Subcutaneous adipose tissue (tissue), 4 donors: Measurements from ENCODE around the gene WDR6. TPM values are rescaled to one million over a fixed set of nuclear protein-coding genes. Genes with fewer than 3 reads are reported as not detected.

ENCODE experiments used
- total RNA-seq, 4 donors: library from RNA; depleted of rRNA; stranded (reverse); fragments of >200 nt; gene quantifications; one replicate each; pipeline ENCODE4 v1.1.0, GENCODE V29; 2016
- TF ChIP-seq, protein P1 (sequence below): fragments of 450-650 bp; IDR thresholded peaks from one replicate; pipeline ENCODE4 v1.5.1; 2016; ENCODE audit warnings: low read depth, mild to moderate bottlenecking, control low read depth, antibody characterized with exemption, moderate library complexity

The WDR6 gene
- total RNA-seq, 4 donors from 2014 or later, result 23.8 to 60.2 (median 56.0) TPM

DNA sequence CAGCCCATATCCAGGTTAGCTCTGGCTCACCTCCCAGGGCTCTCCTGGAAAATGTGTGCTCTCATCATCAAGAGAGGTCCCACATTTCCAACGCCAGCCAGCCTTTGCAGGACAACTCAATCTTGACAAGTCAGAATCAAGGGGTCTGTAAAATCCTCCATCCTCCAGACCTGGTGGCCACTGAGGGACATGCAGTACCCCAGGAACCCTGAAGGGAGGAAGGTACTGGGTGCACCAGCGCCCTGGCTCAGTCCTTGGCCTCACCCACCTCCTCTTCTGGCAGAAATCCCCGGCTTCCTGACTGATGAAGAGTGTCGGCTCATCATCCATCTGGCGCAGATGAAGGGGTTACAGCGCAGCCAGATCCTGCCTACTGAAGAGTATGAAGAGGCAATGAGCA, 6.0 kb upstream of the WDR6 start:
- TF ChIP-seq, protein P1, sequence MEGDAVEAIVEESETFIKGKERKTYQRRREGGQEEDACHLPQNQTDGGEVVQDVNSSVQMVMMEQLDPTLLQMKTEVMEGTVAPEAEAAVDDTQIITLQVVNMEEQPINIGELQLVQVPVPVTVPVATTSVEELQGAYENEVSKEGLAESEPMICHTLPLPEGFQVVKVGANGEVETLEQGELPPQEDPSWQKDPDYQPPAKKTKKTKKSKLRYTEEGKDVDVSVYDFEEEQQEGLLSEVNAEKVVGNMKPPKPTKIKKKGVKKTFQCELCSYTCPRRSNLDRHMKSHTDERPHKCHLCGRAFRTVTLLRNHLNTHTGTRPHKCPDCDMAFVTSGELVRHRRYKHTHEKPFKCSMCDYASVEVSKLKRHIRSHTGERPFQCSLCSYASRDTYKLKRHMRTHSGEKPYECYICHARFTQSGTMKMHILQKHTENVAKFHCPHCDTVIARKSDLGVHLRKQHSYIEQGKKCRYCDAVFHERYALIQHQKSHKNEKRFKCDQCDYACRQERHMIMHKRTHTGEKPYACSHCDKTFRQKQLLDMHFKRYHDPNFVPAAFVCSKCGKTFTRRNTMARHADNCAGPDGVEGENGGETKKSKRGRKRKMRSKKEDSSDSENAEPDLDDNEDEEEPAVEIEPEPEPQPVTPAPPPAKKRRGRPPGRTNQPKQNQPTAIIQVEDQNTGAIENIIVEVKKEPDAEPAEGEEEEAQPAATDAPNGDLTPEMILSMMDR, result no peak

DNA sequence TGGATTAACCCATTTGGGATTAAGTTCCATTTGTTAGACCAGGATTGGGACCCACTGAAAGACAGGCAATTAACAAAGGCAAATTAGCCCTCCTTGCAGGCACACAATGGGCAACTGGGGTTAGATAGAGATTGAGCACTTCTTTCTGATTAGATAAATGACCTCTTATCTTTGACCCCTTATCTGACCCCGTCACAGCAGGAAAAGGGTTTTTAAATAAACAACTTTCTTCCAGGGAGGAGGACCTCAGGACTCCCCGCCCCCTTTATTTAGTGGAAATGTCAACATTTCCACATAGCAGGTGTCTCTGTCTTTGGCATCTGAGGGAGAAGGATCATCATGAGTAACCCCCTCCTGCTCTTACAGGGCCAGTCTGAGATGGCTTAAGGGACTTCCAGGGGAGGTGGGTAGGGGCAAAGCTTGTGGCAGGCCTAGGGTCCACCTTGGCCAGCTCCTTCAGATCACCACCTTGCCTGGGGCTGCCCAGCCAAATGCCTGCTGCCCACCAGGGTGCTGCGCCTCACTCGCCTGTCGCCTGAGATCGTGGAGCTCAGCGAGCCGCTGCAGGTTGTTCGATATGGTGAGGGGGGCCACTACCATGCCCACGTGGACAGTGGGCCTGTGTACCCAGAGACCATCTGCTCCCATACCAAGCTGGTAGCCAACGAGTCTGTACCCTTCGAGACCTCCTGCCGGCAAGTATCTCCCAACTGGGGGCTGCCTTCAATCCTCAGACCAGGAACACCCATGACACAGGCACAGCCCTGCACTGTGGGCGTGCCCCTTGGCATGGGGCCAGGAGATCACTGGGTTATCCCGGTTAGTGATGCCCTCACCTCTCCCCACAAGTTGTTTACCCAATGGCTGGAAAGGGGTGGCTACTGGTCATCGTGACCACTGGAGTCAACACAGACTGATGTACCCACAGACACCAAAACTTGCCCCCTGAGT, 2.6 kb upstream of the WDR6 start:
- TF ChIP-seq, protein P1, result no peak

DNA sequence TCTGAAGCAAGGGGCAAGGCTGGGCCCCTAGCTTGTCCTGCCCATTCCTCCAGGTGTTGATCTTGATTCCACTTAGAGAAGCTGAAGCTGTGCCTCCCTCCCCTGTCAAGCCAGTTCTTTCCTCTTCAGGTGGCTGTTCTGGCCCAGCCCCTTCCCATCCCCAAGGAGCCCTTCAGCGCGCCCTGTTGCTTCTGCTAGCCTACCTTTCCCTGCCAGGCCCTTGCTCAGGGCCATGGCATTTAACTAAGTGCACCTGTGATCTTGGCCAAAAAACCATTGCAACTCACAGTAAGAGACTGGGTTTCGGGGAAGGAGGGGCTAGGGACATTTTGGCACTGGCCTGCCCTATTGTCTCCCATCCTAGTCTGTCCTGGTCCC, 1.9 kb upstream of the WDR6 start:
- TF ChIP-seq, protein P1, result no peak

DNA sequence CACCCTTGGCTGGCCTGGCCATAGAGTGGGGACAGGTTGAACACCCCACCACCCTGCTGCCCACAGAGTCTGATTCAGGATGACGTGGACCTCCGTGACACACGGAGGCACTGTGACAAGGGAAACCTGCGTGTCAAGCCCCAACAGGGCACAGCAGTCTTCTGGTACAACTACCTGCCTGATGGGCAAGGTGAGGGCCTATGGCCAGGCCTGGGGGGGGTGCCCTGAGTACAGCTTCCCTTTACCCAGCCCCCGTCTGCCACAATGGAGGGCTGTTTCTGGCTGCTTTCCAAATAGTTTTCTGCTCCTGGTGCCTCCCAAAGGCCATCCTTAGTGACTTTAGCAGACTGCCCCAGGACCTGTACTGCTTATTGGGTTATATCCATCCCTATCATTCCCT, 1.2 kb upstream of the WDR6 start:
- TF ChIP-seq, protein P1, result no peak

DNA sequence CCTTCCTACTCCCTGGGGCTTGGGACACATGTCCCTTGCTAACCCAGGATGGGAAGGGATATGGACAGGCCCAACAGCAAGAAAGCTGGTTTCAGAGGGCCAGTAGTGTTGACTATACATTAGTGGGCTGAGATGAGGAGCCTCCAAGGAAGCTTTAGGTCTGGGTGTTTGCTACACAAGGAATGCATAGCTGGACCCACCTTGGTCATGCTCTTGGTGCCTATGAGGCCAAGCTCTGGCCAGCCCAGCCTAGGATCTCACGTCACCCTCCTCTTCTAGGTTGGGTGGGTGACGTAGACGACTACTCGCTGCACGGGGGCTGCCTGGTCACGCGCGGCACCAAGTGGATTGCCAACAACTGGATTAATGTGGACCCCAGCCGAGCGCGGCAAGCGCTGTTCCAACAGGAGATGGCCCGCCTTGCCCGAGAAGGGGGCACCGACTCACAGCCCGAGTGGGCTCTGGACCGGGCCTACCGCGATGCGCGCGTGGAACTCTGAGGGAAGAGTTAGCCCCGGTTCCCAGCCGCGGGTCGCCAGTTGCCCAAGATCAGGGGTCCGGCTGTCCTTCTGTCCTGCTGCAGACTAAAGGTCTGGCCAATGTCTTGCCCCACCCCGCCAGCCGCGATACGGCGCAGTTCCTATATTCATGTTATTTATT, 653 bp upstream of the WDR6 start:
- TF ChIP-seq, protein P1, result no peak

DNA sequence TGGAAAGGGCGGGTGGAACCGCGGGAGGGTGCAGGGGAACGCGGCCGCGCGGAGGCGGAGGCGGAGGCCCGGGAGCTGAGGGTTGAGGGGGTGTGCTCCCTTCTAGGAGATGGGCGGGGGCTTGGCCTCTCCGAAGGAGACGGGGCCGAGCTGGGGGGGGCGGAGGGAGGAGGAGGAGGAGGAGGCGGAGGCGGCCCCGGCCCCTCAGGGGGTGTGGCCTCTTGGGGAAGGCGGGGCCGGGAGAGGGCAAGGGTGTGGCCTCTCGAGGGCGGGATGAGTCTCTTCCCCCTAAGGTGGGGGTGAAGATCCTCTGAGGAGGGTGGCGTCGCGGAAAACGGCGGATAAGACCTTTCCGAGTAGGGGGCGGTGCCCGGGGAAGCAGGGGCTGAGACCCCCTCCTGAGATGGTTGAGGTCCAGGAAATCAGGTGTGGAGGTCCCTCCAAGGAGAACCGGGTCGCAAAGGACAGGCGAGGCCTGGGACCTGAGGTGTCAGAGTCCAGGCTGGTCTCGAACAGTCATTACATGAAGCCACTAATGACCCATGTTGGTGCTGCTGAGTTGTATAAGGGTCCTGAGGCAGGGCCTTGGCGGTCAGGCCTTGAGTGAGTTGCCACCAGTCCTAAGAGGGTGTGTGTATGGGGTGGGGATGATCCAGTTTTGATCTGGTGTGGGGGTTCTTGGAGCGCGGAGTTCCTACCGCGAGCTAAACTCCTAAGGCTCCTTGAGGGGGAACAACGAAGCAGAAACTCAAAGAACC, 759 bp downstream of the WDR6 start:
- TF ChIP-seq, protein P1, result no peak

DNA sequence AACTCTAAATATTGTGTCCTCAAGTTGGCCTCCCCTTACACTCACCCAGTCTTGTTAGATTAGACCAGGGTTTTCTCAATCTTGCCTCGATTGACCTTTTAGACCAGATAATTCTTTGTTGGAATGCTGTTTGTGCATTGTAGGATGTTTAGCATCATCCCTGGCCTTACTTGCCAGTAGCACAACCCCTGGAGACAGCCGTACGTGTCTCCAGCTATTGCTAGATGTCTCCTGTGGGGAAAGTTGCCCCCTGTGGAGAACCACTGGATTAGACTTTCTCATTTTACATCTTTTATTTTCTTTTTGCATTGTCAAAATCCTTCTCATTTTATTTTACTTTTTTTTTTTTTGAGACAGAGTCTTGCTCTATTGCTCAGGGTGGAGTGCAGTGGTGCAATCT, 2.2 kb downstream of the WDR6 start:
- TF ChIP-seq, protein P1, result no peak
